Panc1 (cell line): ENCODE measurements around the gene TSHZ2. TPM values are rescaled to one million over a fixed set of nuclear protein-coding genes. Genes with fewer than 3 reads are reported as not detected.

Source experiments
- ATAC-seq: fragments of 200-7000 bp; cut with Tn5 transposase; 2 replicates; pipeline ENCODE4 v1.9.1; 2020; ENCODE audit warnings: mild to moderate bottlenecking, moderate library complexity
- BruUV-seq: library from RNA; stranded (reverse); fragments of 400-500 nt; replicated peaks from 2 replicates; lab custom pipeline; 2021; lab: Mats Ljungman, UMichigan
- CTCF ChIA-PET: fragments of 300-600 bp; sonication (Branson Sonifier 250); formaldehyde crosslinking; loops from one replicate; lab custom pipeline; 2022; ENCODE audit warnings: antibody characterized with exemption; lab: Charles Lee
- POLR2A ChIA-PET: fragments of 300-600 bp; sonication (Branson Sonifier 250); formaldehyde crosslinking; loops from one replicate; lab custom pipeline; 2022; ENCODE audit warnings: antibody characterized with exemption; lab: Charles Lee
- DNase-seq: peaks from one replicate; pipeline ENCODE4 v3.0.0-alpha.2; 2010; ENCODE audit warnings: low read depth, low spot score
- H3K27ac ChIP-seq: 2 replicates; pipeline ENCODE4 v1.5.1; 2011; ENCODE audit warnings: mild to moderate bottlenecking, low read length, inconsistent platforms
- H3K27me3 ChIP-seq: fragments of 200-500 bp; sonication (Bioruptor generic); 2 replicates; pipeline ENCODE4 v1.6.0; 2014; ENCODE audit warnings: low read length, inconsistent platforms; ENCODE audit not compliant: control insufficient read depth, insufficient read depth
- H3K36me3 ChIP-seq: fragments of 200-500 bp; sonication (Bioruptor generic); 2 replicates; pipeline ENCODE4 v1.5.1; 2014; ENCODE audit warnings: inconsistent platforms, mild to moderate bottlenecking, low read length, moderate library complexity; ENCODE audit not compliant: control insufficient read depth, insufficient read depth
- H3K4me1 ChIP-seq: 2 replicates; pipeline ENCODE4 v1.5.1; 2011; ENCODE audit warnings: inconsistent platforms, mild to moderate bottlenecking, low read length, moderate library complexity; ENCODE audit not compliant: control insufficient read depth, insufficient read depth
- H3K4me3 ChIP-seq, 2 experiments: 2 replicates each; pipeline ENCODE4 v1.5.1; 2011 to 2012; ENCODE audit warnings: low read depth in 2 of 2, low read length in 2 of 2, mild to moderate bottlenecking in 2 of 2, inconsistent platforms in 1 of 2, moderate library complexity in 1 of 2
- H3K9me3 ChIP-seq: fragments of 200-500 bp; sonication (Bioruptor generic); 2 replicates; pipeline ENCODE4 v1.5.1; 2014; ENCODE audit warnings: low read depth, mild to moderate bottlenecking, inconsistent platforms, low read length, moderate library complexity; ENCODE audit not compliant: control insufficient read depth, insufficient read depth
- CTCF ChIP-seq: fragments of 450-650 bp; IDR thresholded peaks from 2 replicates; pipeline ENCODE4 v1.5.1; 2017; ENCODE audit warnings: mild to moderate bottlenecking
- POLR2AphosphoS5 ChIP-seq: IDR thresholded peaks from 2 replicates; pipeline ENCODE4 v1.6.1; 2012; ENCODE audit warnings: mild to moderate bottlenecking, low read depth, low read length, moderate library complexity
- REST ChIP-seq, 2 experiments: IDR thresholded peaks; 2 replicates each; pipeline ENCODE4 v1.6.1; 2011 to 2012; ENCODE audit warnings: low read depth in 2 of 2, control low read depth in 1 of 2, low read length in 1 of 2, mild to moderate bottlenecking in 1 of 2, moderate library complexity in 1 of 2; ENCODE audit not compliant: insufficient read depth in 1 of 2
- SIN3A ChIP-seq: IDR thresholded peaks from 2 replicates; pipeline ENCODE4 v1.6.1; 2012; ENCODE audit warnings: low read depth, mild to moderate bottlenecking, low read length, moderate library complexity, borderline replicate concordance; ENCODE audit not compliant: insufficient read depth
- TCF7L2 ChIP-seq: IDR thresholded peaks from 2 replicates; pipeline ENCODE4 v1.6.1; 2011; ENCODE audit warnings: mild to moderate bottlenecking, low read depth, low read length, inconsistent platforms
- in situ Hi-C: cut with HindIII; loops from 2 replicates; pipeline ENCODE4 v1.10.0; 2016; ENCODE audit warnings: low sequenced_read_pairs, low pct_unique_long_range_greater_than_20kb
- intact Hi-C: fragments of 100-400 bp; cut with micrococcal nuclease; formaldehyde crosslinking; loops from one replicate; pipeline ENCODE4 v1.10.0; 2022; ENCODE audit not compliant: unreplicated experiment
- total RNA-seq: library from RNA; stranded (reverse); gene quantifications from one replicate; pipeline ENCODE4 v1.2.1, GENCODE V29; 2021; ENCODE audit not compliant: unreplicated experiment

Gene TSHZ2
- total RNA-seq, 1 experiment from 2014 or later: 0.36 TPM

GRCh38 chr20:53490620-53491019 is 518.5 kb downstream of the TSHZ2 start:
- DNase-seq (no peak), ATAC-seq (no peak)
- Histone ChIP-seq H3K27me3 (no peaks in the 10 kb centered on the region; the same call in 1 of the 2 replicates), H3K36me3 (no peaks in the 10 kb centered on the region), H3K4me1 (no peaks in the 10 kb centered on the region), H3K4me3 (no peak overlapping the region), H3K27ac (no peak overlapping the region), H3K9me3 (no peaks in the 10 kb centered on the region)
- in situ Hi-C loops: no loop called here
- POLR2A ChIA-PET: no interaction called here
- TF ChIP-seq REST (IDR thresholded peaks at IDR 0.05; ENCODE audit: insufficient read depth in 1 of 2, low read depth in 2 of 2, low read length in 1 of 2): no peak
- no peak for TF ChIP-seq SIN3A
- no TSS peak for BruUV-seq
- CTCF ChIA-PET: no interaction called here
- intact Hi-C loops: no loop called here

GRCh38 chr20:53491462-53491861 is 519.3 kb downstream of the TSHZ2 start:
- ChIA-PET POLR2A (no interaction called here), CTCF (no interaction called here)
- no peak for TF ChIP-seq POLR2AphosphoS5
- no peak for TF ChIP-seq TCF7L2
- no peak for TF ChIP-seq REST (IDR thresholded peaks at IDR 0.05; ENCODE audit: insufficient read depth in 1 of 2, low read depth in 2 of 2, low read length in 1 of 2)
- no peak for TF ChIP-seq SIN3A
- no peak for TF ChIP-seq CTCF
- no peak for DNase-seq
- ATAC-seq: no peak
- Histone ChIP-seq H3K27me3 (no peaks in the 10 kb centered on the region; the same call in 1 of the 2 replicates), H3K4me3 (no peak overlapping the region), H3K36me3 (no peaks in the 10 kb centered on the region), H3K27ac (no peak overlapping the region), H3K4me1 (no peaks in the 10 kb centered on the region), H3K9me3 (no peaks in the 10 kb centered on the region)
- in situ Hi-C loops (no loop called here), intact Hi-C loops (no loop called here)
- BruUV-seq: no TSS peak
